HepG2 (cell line): Measurements from ENCODE around the gene SIVA1. TPM values are rescaled to one million over a fixed set of nuclear protein-coding genes. Genes with fewer than 3 reads are reported as not detected.

Experiments used
- ATAC-seq: fragments of 200-7000 bp; cut with Tn5 transposase; 3 replicates; pipeline ENCODE4 v1.9.1; 2020; ENCODE audit warnings: mild to moderate bottlenecking, moderate library complexity
- BruUV-seq: library from RNA; stranded (reverse); fragments of 400-500 nt; replicated peaks from 2 replicates; lab custom pipeline; 2021; lab: Mats Ljungman, UMichigan
- CTCF ChIA-PET: fragments of 300-600 bp; formaldehyde crosslinking; extraction: SDS; loops from one replicate; lab custom pipeline; 2021; ENCODE audit warnings: low total read pairs, inconsistent platforms, low intra/inter-chr PET ratio; lab: Yijun Ruan, JAX
- POLR2A ChIA-PET: fragments of 350-600 bp; sonication (Branson Sonifier 250); formaldehyde crosslinking; loops from one replicate; lab custom pipeline; 2020; ENCODE audit warnings: antibody characterized with exemption, inconsistent platforms; lab: Yijun Ruan, JAX
- DNase-seq: peaks from one replicate; pipeline ENCODE4 v3.0.0-alpha.2; 2015; ENCODE audit warnings: low spot score
- FAIRE-seq: peaks from 3 replicates; lab custom pipeline; 2011; peaks lifted over from hg19 to GRCh38; lab: Jason Lieb, UNC
- H2AFZ ChIP-seq: one replicate; pipeline ENCODE4 v1.6.1; 2011; ENCODE audit warnings: low read length, inconsistent platforms
- H3K27ac ChIP-seq: fragments of 300-600 bp; 3 replicates; pipeline ENCODE4 v1.8.0; 2011; ENCODE audit warnings: mixed run types, mild to moderate bottlenecking, mixed read lengths, low read length, inconsistent platforms; ENCODE audit not compliant: insufficient read depth; ENCODE audit errors: extremely low read length
- H3K27me3 ChIP-seq, 2 experiments: fragments of 200-600 bp in 1 of 2; 2 replicates in 1 of 2; 3 replicates in 1 of 2; pipeline versions ENCODE4 v1.6.0 to v1.8.0; 2011; ENCODE audit warnings: low read length in 2 of 2, mild to moderate bottlenecking in 2 of 2, moderate library complexity in 2 of 2, inconsistent platforms in 1 of 2; ENCODE audit not compliant: insufficient read depth in 2 of 2, control insufficient read depth in 1 of 2
- H3K36me3 ChIP-seq, 2 experiments: fragments of 200-600 bp in 1 of 2; replicated peaks in 1 of 2; 2 replicates in 1 of 2; 3 replicates in 1 of 2; pipeline versions ENCODE4 v1.5.1 to v1.8.0; 2011; ENCODE audit warnings: low read length in 2 of 2, inconsistent platforms in 1 of 2; ENCODE audit not compliant: insufficient read depth in 2 of 2, control insufficient read depth in 1 of 2
- H3K4me1 ChIP-seq: 2 replicates; pipeline ENCODE4 v1.5.1; 2012; ENCODE audit warnings: low read length, inconsistent platforms; ENCODE audit not compliant: insufficient read depth
- H3K4me2 ChIP-seq: 2 replicates; pipeline ENCODE4 v1.6.0; 2011; ENCODE audit warnings: low read depth, low read length, inconsistent platforms
- H3K4me3 ChIP-seq, 3 experiments: fragments of 200-600 bp in 1 of 3; sonication (generic), shearing (Covaris generic) in 1 of 3; replicated peaks in 1 of 3; 2 replicates each; pipeline ENCODE4 v1.5.1; 2011 to 2016; ENCODE audit warnings: low read length in 3 of 3, inconsistent platforms in 2 of 3, low read depth in 2 of 3, mild to moderate bottlenecking in 2 of 3, control low read depth in 1 of 3, mixed read lengths in 1 of 3; ENCODE audit not compliant: insufficient read depth in 1 of 3
- H3K79me2 ChIP-seq: one replicate; pipeline ENCODE4 v1.6.1; 2011; ENCODE audit warnings: low read length, inconsistent platforms; ENCODE audit not compliant: insufficient read depth
- H3K9ac ChIP-seq: 2 replicates; pipeline ENCODE4 v1.6.0; 2011; ENCODE audit warnings: mild to moderate bottlenecking, low read depth, low read length, inconsistent platforms; ENCODE audit not compliant: insufficient read depth
- H3K9me3 ChIP-seq: 2 replicates; pipeline ENCODE4 v1.5.1; 2012; ENCODE audit warnings: mild to moderate bottlenecking, low read length
- H4K20me1 ChIP-seq: 2 replicates; pipeline ENCODE4 v1.6.0; 2011; ENCODE audit warnings: inconsistent platforms, mild to moderate bottlenecking, low read length, moderate library complexity; ENCODE audit not compliant: insufficient read depth
- THYN1 ChIP-seq: sonication (generic); formaldehyde crosslinking; IDR thresholded peaks from 2 replicates; pipeline ENCODE4 v1.8.1; 2023; ENCODE audit warnings: low read depth, mild to moderate bottlenecking, moderate library complexity, missing genetic modification reagents, borderline replicate concordance
- ZBTB21 ChIP-seq: sonication (generic); formaldehyde crosslinking; IDR thresholded peaks from 2 replicates; pipeline ENCODE4 v1.4.0; 2020; ENCODE audit warnings: missing genetic modification reagents
- ZC3H4 ChIP-seq: sonication (generic); formaldehyde crosslinking; IDR thresholded peaks from 2 replicates; pipeline ENCODE4 v1.4.0; 2020; ENCODE audit warnings: missing genetic modification reagents, borderline replicate concordance
- ZFP90 ChIP-seq: sonication (generic); formaldehyde crosslinking; IDR thresholded peaks from 2 replicates; pipeline ENCODE4 v1.8.0; 2022; ENCODE audit warnings: missing genetic modification reagents, mild to moderate bottlenecking, inconsistent platforms, borderline replicate concordance
- ZNF263 ChIP-seq: sonication (generic); formaldehyde crosslinking; IDR thresholded peaks from 2 replicates; pipeline ENCODE4 v1.4.0; 2020; ENCODE audit warnings: missing genetic modification reagents
- ZNF296 ChIP-seq: sonication (generic); formaldehyde crosslinking; conservative IDR thresholded peaks from 2 replicates; pipeline ENCODE4 v1.5.0; 2020; ENCODE audit warnings: mild to moderate bottlenecking, missing genetic modification reagents
- ZNF777 ChIP-seq: sonication (generic); formaldehyde crosslinking; IDR thresholded peaks from 2 replicates; pipeline ENCODE4 v1.4.0; 2020; ENCODE audit warnings: missing genetic modification reagents
- WGBS: methylation state at CpG from one replicate; pipeline ENCODE4 v1.1.6; 2017; ENCODE audit warnings: low lambda C conversion rate; 5-methylcytosine and 5-hydroxymethylcytosine counted together
- in situ Hi-C: cut with HindIII; loops from 2 replicates; pipeline ENCODE4 v1.10.0; 2017; ENCODE audit warnings: low pct_unique_long_range_greater_than_20kb; ENCODE audit not compliant: extremely low pct_ligation_motif_present
- intact Hi-C: fragments of 100-400 bp; cut with micrococcal nuclease; formaldehyde crosslinking; loops from one replicate; pipeline ENCODE4 v1.10.0; 2022; ENCODE audit not compliant: unreplicated experiment
- polyA plus RNA-seq, 8 experiments: library from polyadenylated mRNA; depleted of rRNA in 3 of 8; stranded (reverse) in 7 of 8; unstranded in 1 of 8; fragments of >200 nt; fragmentation: Illumina TruSeq in 4 of 8; extraction: Trizol in 4 of 8; gene quantifications; 2 replicates each; pipeline versions ENCODE4 v1.2.1 to v1.2.3, GENCODE V29; 2011 to 2016; ENCODE audit warnings: low read depth in 4 of 8, missing spikeins in 1 of 8, mixed read lengths in 1 of 8; ENCODE audit not compliant: insufficient read depth in 1 of 8
- total RNA-seq, 5 experiments: library from RNA; depleted of rRNA; stranded (reverse); fragments of >200 nt; fragmentation: Illumina TruSeq; extraction: Trizol; gene quantifications; 2 replicates each; pipeline ENCODE4 v1.2.3, GENCODE V29; 2016; ENCODE audit warnings: low read depth in 1 of 5
- TF ChIP-seq, protein P1 (sequence below): sonication (generic); formaldehyde crosslinking; IDR thresholded peaks from 2 replicates; pipeline ENCODE4 v1.4.0; 2020; ENCODE audit warnings: mild to moderate bottlenecking, missing genetic modification reagents, borderline replicate concordance
- TF ChIP-seq, protein P2 (sequence below): sonication (generic); formaldehyde crosslinking; IDR thresholded peaks from 2 replicates; pipeline ENCODE4 v1.4.0; 2020; ENCODE audit warnings: missing genetic modification reagents
- TF ChIP-seq, protein P3 (sequence below): sonication (generic); formaldehyde crosslinking; IDR thresholded peaks from 2 replicates; pipeline ENCODE4 v1.4.0; 2020; ENCODE audit warnings: missing genetic modification reagents
- TF ChIP-seq, protein P4 (sequence below): sonication (generic); formaldehyde crosslinking; IDR thresholded peaks from 2 replicates; pipeline ENCODE4 v1.4.0; 2020; ENCODE audit warnings: mild to moderate bottlenecking, missing genetic modification reagents
- TF ChIP-seq, protein P5 (sequence below): sonication (generic); formaldehyde crosslinking; IDR thresholded peaks from 2 replicates; pipeline ENCODE4 v1.4.0; 2020; ENCODE audit warnings: mild to moderate bottlenecking, low read depth, missing genetic modification reagents

The SIVA1 gene
- total and polyA plus RNA-seq, 2 of the 13 experiments (the other 11 are each of a cell fraction or from before 2014, with no cell fraction given) = 123 to 186 TPM

DNA sequence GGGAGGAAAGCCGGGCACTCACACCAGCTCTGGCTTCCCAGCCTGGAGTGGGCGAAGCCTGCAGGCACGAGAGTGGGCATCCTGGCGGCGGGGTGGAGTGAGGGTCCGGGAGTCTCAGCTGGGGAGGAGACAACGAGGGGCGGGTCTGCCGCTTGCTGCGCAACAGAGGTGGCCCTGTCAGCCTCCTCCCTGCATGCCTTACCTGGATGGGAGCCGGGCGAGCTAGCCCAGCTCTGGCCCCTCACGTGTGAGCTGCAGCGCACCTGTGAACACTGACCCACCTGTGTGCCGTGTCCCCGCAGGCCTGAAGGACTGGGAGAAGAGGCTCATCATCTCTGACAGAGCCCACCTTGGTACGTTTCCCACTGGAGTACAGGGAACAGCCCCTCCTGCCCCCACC, 13.9 kb upstream of the SIVA1 start:
- Histone ChIP-seq H3K27me3 (no peaks in the 10 kb centered on the region), H3K4me1 (peaks cover 49% of the 10 kb centered on the region), H3K36me3 (no peaks in the 10 kb centered on the region; a peak in 2 of 5 replicates), H3K9me3 (no peaks in the 10 kb centered on the region), H3K9ac (no peak overlapping the region), H3K79me2 (no peaks in the 10 kb centered on the region), H4K20me1 (no peaks in the 10 kb centered on the region), H3K4me3 (no peak overlapping the region), H3K27ac (no peak overlapping the region), H2AFZ (no peak overlapping the region), H3K4me2 (no peak overlapping the region)
- WGBS = 96% methylated on average over 10 of the region's 17 CpGs
- ATAC-seq (no peak), DNase-seq (no peak), FAIRE-seq (no peak)
- intact Hi-C loops = no loop called here
- TF ChIP-seq ZNF263 (CRISPR knock-in tag) (no peak), ZNF777 (no peak), THYN1 (CRISPR knock-in tag) (no peak), ZC3H4 (no peak), ZNF296 (CRISPR knock-in tag) (no peak), ZBTB21 (CRISPR knock-in tag) (no peak), ZFP90 (CRISPR knock-in tag) (no peak)
- TF ChIP-seq, protein P1, sequence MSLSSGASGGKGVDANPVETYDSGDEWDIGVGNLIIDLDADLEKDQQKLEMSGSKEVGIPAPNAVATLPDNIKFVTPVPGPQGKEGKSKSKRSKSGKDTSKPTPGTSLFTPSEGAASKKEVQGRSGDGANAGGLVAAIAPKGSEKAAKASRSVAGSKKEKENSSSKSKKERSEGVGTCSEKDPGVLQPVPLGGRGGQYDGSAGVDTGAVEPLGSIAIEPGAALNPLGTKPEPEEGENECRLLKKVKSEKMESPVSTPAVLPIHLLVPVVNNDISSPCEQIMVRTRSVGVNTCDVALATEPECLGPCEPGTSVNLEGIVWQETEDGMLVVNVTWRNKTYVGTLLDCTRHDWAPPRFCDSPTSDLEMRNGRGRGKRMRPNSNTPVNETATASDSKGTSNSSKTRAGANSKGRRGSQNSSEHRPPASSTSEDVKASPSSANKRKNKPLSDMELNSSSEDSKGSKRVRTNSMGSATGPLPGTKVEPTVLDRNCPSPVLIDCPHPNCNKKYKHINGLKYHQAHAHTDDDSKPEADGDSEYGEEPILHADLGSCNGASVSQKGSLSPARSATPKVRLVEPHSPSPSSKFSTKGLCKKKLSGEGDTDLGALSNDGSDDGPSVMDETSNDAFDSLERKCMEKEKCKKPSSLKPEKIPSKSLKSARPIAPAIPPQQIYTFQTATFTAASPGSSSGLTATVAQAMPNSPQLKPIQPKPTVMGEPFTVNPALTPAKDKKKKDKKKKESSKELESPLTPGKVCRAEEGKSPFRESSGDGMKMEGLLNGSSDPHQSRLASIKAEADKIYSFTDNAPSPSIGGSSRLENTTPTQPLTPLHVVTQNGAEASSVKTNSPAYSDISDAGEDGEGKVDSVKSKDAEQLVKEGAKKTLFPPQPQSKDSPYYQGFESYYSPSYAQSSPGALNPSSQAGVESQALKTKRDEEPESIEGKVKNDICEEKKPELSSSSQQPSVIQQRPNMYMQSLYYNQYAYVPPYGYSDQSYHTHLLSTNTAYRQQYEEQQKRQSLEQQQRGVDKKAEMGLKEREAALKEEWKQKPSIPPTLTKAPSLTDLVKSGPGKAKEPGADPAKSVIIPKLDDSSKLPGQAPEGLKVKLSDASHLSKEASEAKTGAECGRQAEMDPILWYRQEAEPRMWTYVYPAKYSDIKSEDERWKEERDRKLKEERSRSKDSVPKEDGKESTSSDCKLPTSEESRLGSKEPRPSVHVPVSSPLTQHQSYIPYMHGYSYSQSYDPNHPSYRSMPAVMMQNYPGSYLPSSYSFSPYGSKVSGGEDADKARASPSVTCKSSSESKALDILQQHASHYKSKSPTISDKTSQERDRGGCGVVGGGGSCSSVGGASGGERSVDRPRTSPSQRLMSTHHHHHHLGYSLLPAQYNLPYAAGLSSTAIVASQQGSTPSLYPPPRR (CRISPR knock-in tag) = no peak
- TF ChIP-seq, protein P2, sequence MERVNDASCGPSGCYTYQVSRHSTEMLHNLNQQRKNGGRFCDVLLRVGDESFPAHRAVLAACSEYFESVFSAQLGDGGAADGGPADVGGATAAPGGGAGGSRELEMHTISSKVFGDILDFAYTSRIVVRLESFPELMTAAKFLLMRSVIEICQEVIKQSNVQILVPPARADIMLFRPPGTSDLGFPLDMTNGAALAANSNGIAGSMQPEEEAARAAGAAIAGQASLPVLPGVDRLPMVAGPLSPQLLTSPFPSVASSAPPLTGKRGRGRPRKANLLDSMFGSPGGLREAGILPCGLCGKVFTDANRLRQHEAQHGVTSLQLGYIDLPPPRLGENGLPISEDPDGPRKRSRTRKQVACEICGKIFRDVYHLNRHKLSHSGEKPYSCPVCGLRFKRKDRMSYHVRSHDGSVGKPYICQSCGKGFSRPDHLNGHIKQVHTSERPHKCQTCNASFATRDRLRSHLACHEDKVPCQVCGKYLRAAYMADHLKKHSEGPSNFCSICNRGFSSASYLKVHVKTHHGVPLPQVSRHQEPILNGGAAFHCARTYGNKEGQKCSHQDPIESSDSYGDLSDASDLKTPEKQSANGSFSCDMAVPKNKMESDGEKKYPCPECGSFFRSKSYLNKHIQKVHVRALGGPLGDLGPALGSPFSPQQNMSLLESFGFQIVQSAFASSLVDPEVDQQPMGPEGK (CRISPR knock-in tag) = no peak
- TF ChIP-seq, protein P3, sequence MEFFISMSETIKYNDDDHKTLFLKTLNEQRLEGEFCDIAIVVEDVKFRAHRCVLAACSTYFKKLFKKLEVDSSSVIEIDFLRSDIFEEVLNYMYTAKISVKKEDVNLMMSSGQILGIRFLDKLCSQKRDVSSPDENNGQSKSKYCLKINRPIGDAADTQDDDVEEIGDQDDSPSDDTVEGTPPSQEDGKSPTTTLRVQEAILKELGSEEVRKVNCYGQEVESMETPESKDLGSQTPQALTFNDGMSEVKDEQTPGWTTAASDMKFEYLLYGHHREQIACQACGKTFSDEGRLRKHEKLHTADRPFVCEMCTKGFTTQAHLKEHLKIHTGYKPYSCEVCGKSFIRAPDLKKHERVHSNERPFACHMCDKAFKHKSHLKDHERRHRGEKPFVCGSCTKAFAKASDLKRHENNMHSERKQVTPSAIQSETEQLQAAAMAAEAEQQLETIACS = no peak
- TF ChIP-seq, protein P4, sequence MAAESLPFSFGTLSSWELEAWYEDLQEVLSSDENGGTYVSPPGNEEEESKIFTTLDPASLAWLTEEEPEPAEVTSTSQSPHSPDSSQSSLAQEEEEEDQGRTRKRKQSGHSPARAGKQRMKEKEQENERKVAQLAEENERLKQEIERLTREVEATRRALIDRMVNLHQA (CRISPR knock-in tag) = no peak
- TF ChIP-seq, protein P5, sequence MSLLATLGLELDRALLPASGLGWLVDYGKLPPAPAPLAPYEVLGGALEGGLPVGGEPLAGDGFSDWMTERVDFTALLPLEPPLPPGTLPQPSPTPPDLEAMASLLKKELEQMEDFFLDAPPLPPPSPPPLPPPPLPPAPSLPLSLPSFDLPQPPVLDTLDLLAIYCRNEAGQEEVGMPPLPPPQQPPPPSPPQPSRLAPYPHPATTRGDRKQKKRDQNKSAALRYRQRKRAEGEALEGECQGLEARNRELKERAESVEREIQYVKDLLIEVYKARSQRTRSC (CRISPR knock-in tag) = no peak
- BruUV-seq = no TSS peak
- in situ Hi-C loops = no loop called here
- ChIA-PET POLR2A (no interaction called here), CTCF (no interaction called here)
